H9 (cell line): ENCODE results near the gene FAM161B. TPM values are rescaled to one million over a fixed set of nuclear protein-coding genes. Genes with fewer than 3 reads are reported as not detected.
"Not testable (repeated sequence)": the region's sequence is repeated elsewhere in the genome, so short reads cannot be mapped to it uniquely, and the experiment has no call there.

Experiments
- DNase-seq: peaks from one replicate; pipeline ENCODE4 v3.0.0-alpha.2; 2017
- H2AFZ ChIP-seq: one replicate; pipeline ENCODE4 v1.6.1; 2013; ENCODE audit warnings: mild to moderate bottlenecking, low read length, control low read depth, moderate library complexity
- H2AK5ac ChIP-seq: 2 replicates; pipeline ENCODE4 v1.6.1; 2013; ENCODE audit warnings: low read length, control low read depth, mixed read lengths; ENCODE audit not compliant: insufficient read length
- H2BK120ac ChIP-seq: one replicate; pipeline ENCODE4 v1.6.1; 2013; ENCODE audit warnings: low read depth, mild to moderate bottlenecking, low read length, control low read depth, inconsistent platforms; ENCODE audit not compliant: poor library complexity, severe bottlenecking
- H2BK12ac ChIP-seq: 2 replicates; pipeline ENCODE4 v1.6.1; 2013; ENCODE audit warnings: low read length, control low read depth, mixed read lengths, low read depth; ENCODE audit not compliant: insufficient read length
- H2BK15ac ChIP-seq: 2 replicates; pipeline ENCODE4 v1.6.1; 2013; ENCODE audit warnings: low read depth, low read length, control low read depth
- H2BK20ac ChIP-seq: one replicate; pipeline ENCODE4 v1.6.1; 2013; ENCODE audit warnings: low read depth, mild to moderate bottlenecking, low read length, control low read depth, inconsistent platforms; ENCODE audit not compliant: poor library complexity, severe bottlenecking
- H2BK5ac ChIP-seq: 2 replicates; pipeline ENCODE4 v1.6.1; 2013; ENCODE audit warnings: low read length, control low read depth, mixed read lengths; ENCODE audit not compliant: insufficient read length
- H3K14ac ChIP-seq: 2 replicates; pipeline ENCODE4 v1.6.1; 2013; ENCODE audit warnings: low read length, control low read depth; ENCODE audit not compliant: insufficient read depth
- H3K18ac ChIP-seq: 2 replicates; pipeline ENCODE4 v1.6.1; 2013; ENCODE audit warnings: low read depth, mild to moderate bottlenecking, mixed read lengths, low read length, control low read depth; ENCODE audit not compliant: insufficient read length
- H3K23ac ChIP-seq: 2 replicates; pipeline ENCODE4 v1.6.1; 2013; ENCODE audit warnings: low read length, control low read depth, mixed read lengths, low read depth; ENCODE audit not compliant: insufficient read length
- H3K23me2 ChIP-seq: 2 replicates; pipeline ENCODE4 v1.6.1; 2013; ENCODE audit warnings: low read depth, mild to moderate bottlenecking, mixed read lengths, low read length, control low read depth; ENCODE audit not compliant: insufficient read length, poor library complexity, severe bottlenecking
- H3K27ac ChIP-seq: 2 replicates; pipeline ENCODE4 v1.5.1; 2013; ENCODE audit warnings: low read length, control low read depth, mixed read lengths, low read depth; ENCODE audit not compliant: insufficient read length
- H3K27me3 ChIP-seq: 2 replicates; pipeline ENCODE4 v1.6.1; 2013; ENCODE audit warnings: low read length, control low read depth, inconsistent platforms; ENCODE audit not compliant: insufficient read depth
- H3K4ac ChIP-seq: 2 replicates; pipeline ENCODE4 v1.6.1; 2013; ENCODE audit warnings: low read depth, mild to moderate bottlenecking, control low read depth, inconsistent platforms, low read length, moderate library complexity
- H3K4me1 ChIP-seq: 2 replicates; pipeline ENCODE4 v1.6.1; 2013; ENCODE audit warnings: low read length, control low read depth, inconsistent platforms; ENCODE audit not compliant: insufficient read depth
- H3K4me2 ChIP-seq: 2 replicates; pipeline ENCODE4 v1.6.1; 2013; ENCODE audit warnings: low read length, control low read depth, mixed read lengths; ENCODE audit not compliant: insufficient read length, insufficient read depth
- H3K56ac ChIP-seq: 2 replicates; pipeline ENCODE4 v1.6.1; 2013; ENCODE audit warnings: low read depth, mild to moderate bottlenecking, mixed read lengths, low read length, control low read depth; ENCODE audit not compliant: insufficient read length
- H3K79me1 ChIP-seq: 2 replicates; pipeline ENCODE4 v1.6.1; 2013; ENCODE audit warnings: low read depth, mild to moderate bottlenecking, moderate library complexity, low read length, control low read depth, inconsistent platforms; ENCODE audit not compliant: insufficient read depth, poor library complexity, severe bottlenecking
- H3K79me2 ChIP-seq: 2 replicates; pipeline ENCODE4 v1.6.1; 2013; ENCODE audit warnings: low read length, control low read depth, inconsistent platforms; ENCODE audit not compliant: insufficient read depth
- H3K9ac ChIP-seq: 2 replicates; pipeline ENCODE4 v1.6.1; 2013; ENCODE audit warnings: low read length, control low read depth, mixed read lengths; ENCODE audit not compliant: insufficient read length; ENCODE audit errors: extremely low read depth
- H3K9me3 ChIP-seq: one replicate; pipeline ENCODE4 v1.6.1; 2013; ENCODE audit warnings: low read depth, low read length, inconsistent platforms; ENCODE audit not compliant: control insufficient read depth
- H3T11ph ChIP-seq: one replicate; pipeline ENCODE4 v1.6.1; 2013; ENCODE audit warnings: mild to moderate bottlenecking, low read length, control low read depth, inconsistent platforms
- H4K20me1 ChIP-seq: one replicate; pipeline ENCODE4 v1.6.1; 2013; ENCODE audit not compliant: control insufficient read depth, insufficient read length, insufficient read depth
- H4K5ac ChIP-seq: 2 replicates; pipeline ENCODE4 v1.6.1; 2013; ENCODE audit warnings: low read depth, mild to moderate bottlenecking, mixed read lengths, low read length, control low read depth; ENCODE audit not compliant: insufficient read length
- H4K8ac ChIP-seq: replicated peaks from 2 replicates; pipeline ENCODE4 v1.6.1; 2013; ENCODE audit warnings: low read length, control low read depth, mixed read lengths, low read depth; ENCODE audit not compliant: insufficient read length
- H4K91ac ChIP-seq: 2 replicates; pipeline ENCODE4 v1.6.1; 2013; ENCODE audit warnings: low read depth, mild to moderate bottlenecking, moderate library complexity, mixed read lengths, low read length, control low read depth; ENCODE audit not compliant: insufficient read length
- H3K27ac Mint-ChIP-seq, 3 experiments: 2 replicates in 2 of 3; 3 replicates in 1 of 3; pipeline ENCODE4 v1.8.0; 2020 to 2021; ENCODE audit warnings: mixed read lengths in 3 of 3, mild to moderate bottlenecking in 1 of 3, moderate library complexity in 1 of 3
- H3K27me3 Mint-ChIP-seq: 2 replicates; pipeline ENCODE4 v1.8.0; 2021; ENCODE audit warnings: low read depth, mild to moderate bottlenecking, moderate library complexity, mixed read lengths
- H3K36me3 Mint-ChIP-seq, 3 experiments: 2 replicates in 2 of 3; 3 replicates in 1 of 3; pipeline ENCODE4 v1.8.0; 2020 to 2021; ENCODE audit warnings: low read depth in 3 of 3, mixed read lengths in 3 of 3; ENCODE audit not compliant: insufficient read depth in 1 of 3
- H3K4me1 Mint-ChIP-seq, 2 experiments: 2 replicates each; pipeline ENCODE4 v1.8.0; 2020; ENCODE audit warnings: mixed read lengths in 2 of 2
- H3K4me3 Mint-ChIP-seq, 2 experiments: 2 replicates in 1 of 2; 3 replicates in 1 of 2; pipeline ENCODE4 v1.8.0; 2020 to 2021; ENCODE audit warnings: mild to moderate bottlenecking in 2 of 2, mixed read lengths in 2 of 2, moderate library complexity in 1 of 2
- H3K9me3 Mint-ChIP-seq, 2 experiments: 2 replicates in 1 of 2; 3 replicates in 1 of 2; pipeline ENCODE4 v1.8.0; 2020; ENCODE audit warnings: mild to moderate bottlenecking in 2 of 2, mixed read lengths in 2 of 2, moderate library complexity in 1 of 2
- WGBS: extraction: QIAGEN DNeasy Blood & Tissue Kit; methylation state at CpG from one replicate; pipeline ENCODE4 v1.1.7; 2013; ENCODE audit warnings: missing lambda C conversion rate, low lambda C conversion rate, mixed read lengths; ENCODE audit not compliant: insufficient read length; ENCODE audit errors: extremely low coverage; 5-methylcytosine and 5-hydroxymethylcytosine counted together
- total RNA-seq: library from RNA; stranded (reverse); gene quantifications from 2 replicates; pipeline ENCODE4 v1.2.1, GENCODE V29; 2021
- TF ChIP-seq, protein P1 (sequence below): fragments of 200-600 bp; sonication (generic); conservative IDR thresholded peaks from 3 replicates; pipeline ENCODE4 v1.8.0; 2021; ENCODE audit warnings: antibody characterized with exemption, mild to moderate bottlenecking

Gene FAM161B
- total RNA-seq, 1 experiment from 2014 or later = 0.92 TPM

DNA sequence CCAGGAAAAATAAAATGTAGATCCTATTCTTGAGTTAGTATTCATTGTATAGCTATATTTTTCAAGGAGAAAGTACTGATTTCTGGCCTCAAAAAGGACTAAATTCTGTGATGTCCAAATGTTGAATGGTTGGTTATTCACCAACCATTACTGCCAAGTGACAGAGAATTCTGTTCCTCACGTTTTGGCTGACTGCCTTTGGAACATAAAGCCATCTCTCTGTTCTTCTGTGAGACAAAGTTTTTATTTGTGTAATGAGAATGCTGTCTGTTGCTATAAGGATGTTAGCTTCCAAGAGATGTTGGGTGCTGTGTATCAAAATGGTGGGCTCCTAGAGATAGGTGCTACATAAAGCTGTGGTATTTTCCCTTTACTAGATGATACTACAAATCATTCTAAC lies 54.0 kb downstream of the FAM161B start:
- no peaks in the 10 kb centered on the region; the same call in 1 of the 2 replicates for H3K79me2 ChIP-seq

DNA sequence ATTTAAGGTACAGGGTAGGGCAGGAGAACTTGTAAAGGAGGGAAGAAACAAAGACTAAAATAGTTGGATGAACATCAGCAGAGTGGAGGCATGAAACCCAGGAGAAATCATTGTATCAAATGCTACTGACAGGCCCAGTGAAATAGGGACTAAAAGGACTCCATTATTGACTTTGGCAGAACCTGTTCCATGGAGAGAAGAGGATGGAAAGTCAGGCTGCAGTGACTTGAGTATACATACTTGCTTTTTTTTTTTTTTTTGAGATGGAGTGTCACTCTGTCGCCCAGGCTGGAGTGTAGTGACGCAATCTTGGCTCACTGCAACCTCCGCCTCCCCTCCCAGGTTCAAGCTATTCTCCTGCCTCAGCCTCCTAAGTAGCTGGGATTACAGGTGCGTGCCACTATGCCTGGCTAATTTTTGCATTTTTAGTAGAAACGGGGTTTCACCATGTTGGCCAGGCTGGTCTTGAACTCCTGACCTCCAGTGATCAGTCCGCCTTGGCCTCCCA lies 55.7 kb downstream of the FAM161B start:
- not testable (repeated sequence) for H3K27me3 Mint-ChIP-seq, H3K79me2 ChIP-seq, H3K4me3 Mint-ChIP-seq, H3K23me2 ChIP-seq, H3K4ac ChIP-seq, H3K27ac Mint-ChIP-seq, H2AFZ ChIP-seq, H2BK12ac ChIP-seq, H2BK20ac ChIP-seq, H2AK5ac ChIP-seq, H3T11ph ChIP-seq, H3K79me1 ChIP-seq, H3K9me3 Mint-ChIP-seq, H3K27me3 ChIP-seq, H3K9me3 ChIP-seq, H3K9ac ChIP-seq, H3K18ac ChIP-seq, H2BK5ac ChIP-seq, H2BK15ac ChIP-seq, H4K20me1 ChIP-seq, H3K14ac ChIP-seq, H3K4me1 ChIP-seq, H4K8ac ChIP-seq, H4K5ac ChIP-seq, DNase-seq, H3K23ac ChIP-seq, H3K4me1 Mint-ChIP-seq, H4K91ac ChIP-seq, H2BK120ac ChIP-seq, H3K4me2 ChIP-seq, H3K56ac ChIP-seq, H3K27ac ChIP-seq
- no CpG with 5 or more reads among the region's 6 CpGs for WGBS
- H3K36me3 Mint-ChIP-seq = peaks cover 12 to 50% (median 45%) of the 10 kb centered on the region in 3 experiments; a peak in 6 of 7 replicates

More for the DNA sequence above, 54.0 kb downstream of the FAM161B start:
- H3K4me1 Mint-ChIP-seq = no peaks in the 10 kb centered on the region
- H2BK20ac ChIP-seq = no peak overlapping the region
- H3K27me3 ChIP-seq = no peaks in the 10 kb centered on the region
- no peak overlapping the region for H2BK120ac ChIP-seq
- H4K20me1 ChIP-seq = no peaks in the 10 kb centered on the region
- H4K5ac ChIP-seq = no peak overlapping the region
- WGBS = no CpG with 5 or more reads among the region's 1 CpG
- H3K4me2 ChIP-seq = no peak overlapping the region
- H3T11ph ChIP-seq = no peak overlapping the region
- no peak overlapping the region for H2BK12ac ChIP-seq
- no peak overlapping the region for H3K9ac ChIP-seq
- no peak overlapping the region for H3K18ac ChIP-seq
- H3K9me3 Mint-ChIP-seq = no peaks in the 10 kb centered on the region
- no peak overlapping the region for H3K27ac Mint-ChIP-seq
- H4K91ac ChIP-seq = no peak overlapping the region
- no peak overlapping the region for H2AFZ ChIP-seq
- H3K9me3 ChIP-seq = no peaks in the 10 kb centered on the region
- H3K23ac ChIP-seq = no peak overlapping the region
- no peak for DNase-seq
- H3K4me1 ChIP-seq = no peaks in the 10 kb centered on the region
- no peak overlapping the region for H2AK5ac ChIP-seq
- H3K79me1 ChIP-seq = no peaks in the 10 kb centered on the region
- no peak overlapping the region for H3K14ac ChIP-seq
- H3K4ac ChIP-seq = no peak overlapping the region
- H3K23me2 ChIP-seq = no peaks in the 10 kb centered on the region
- no peak overlapping the region for H2BK15ac ChIP-seq
- H3K36me3 Mint-ChIP-seq = peaks cover 12 to 61% (median 45%) of the 10 kb centered on the region in 3 experiments; a peak in 6 of 7 replicates
- H3K27ac ChIP-seq = no peak overlapping the region
- no peaks in the 10 kb centered on the region for H3K27me3 Mint-ChIP-seq
- no peak overlapping the region for H3K56ac ChIP-seq
- H2BK5ac ChIP-seq = no peak overlapping the region
- H3K4me3 Mint-ChIP-seq = no peak overlapping the region
- H4K8ac ChIP-seq = no peak overlapping the region
- TF ChIP-seq, protein P1, sequence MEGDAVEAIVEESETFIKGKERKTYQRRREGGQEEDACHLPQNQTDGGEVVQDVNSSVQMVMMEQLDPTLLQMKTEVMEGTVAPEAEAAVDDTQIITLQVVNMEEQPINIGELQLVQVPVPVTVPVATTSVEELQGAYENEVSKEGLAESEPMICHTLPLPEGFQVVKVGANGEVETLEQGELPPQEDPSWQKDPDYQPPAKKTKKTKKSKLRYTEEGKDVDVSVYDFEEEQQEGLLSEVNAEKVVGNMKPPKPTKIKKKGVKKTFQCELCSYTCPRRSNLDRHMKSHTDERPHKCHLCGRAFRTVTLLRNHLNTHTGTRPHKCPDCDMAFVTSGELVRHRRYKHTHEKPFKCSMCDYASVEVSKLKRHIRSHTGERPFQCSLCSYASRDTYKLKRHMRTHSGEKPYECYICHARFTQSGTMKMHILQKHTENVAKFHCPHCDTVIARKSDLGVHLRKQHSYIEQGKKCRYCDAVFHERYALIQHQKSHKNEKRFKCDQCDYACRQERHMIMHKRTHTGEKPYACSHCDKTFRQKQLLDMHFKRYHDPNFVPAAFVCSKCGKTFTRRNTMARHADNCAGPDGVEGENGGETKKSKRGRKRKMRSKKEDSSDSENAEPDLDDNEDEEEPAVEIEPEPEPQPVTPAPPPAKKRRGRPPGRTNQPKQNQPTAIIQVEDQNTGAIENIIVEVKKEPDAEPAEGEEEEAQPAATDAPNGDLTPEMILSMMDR = no peak
